ENCODE data around the gene ILDR1. TPM values are rescaled to one million over a fixed set of nuclear protein-coding genes. Genes with fewer than 3 reads are reported as not detected.

Gene ILDR1
- total and polyA plus RNA-seq, 2 of the 8 experiments (the other 6 are each of a cell fraction or from before 2014, with no cell fraction given) = 1.8 TPM

DNA sequence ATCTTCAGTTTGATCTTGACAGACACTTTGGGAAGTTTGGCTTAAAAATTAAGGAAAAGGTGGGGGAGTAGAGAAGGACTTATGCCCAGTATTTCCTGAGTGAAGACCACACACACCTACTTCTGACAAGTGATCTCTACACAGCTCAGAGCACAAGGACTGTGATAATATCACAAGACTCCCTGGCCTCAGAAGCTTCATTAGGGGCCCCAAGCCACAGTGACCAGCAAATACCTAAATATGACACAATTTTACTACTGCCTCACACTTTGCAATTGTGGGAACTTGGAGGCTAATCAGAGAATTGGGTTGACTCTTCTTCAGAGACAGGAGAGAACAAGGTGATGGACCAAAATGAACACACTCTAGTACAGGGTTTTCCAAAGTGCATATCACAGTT, 2.6 kb downstream of the ILDR1 start:
- H3K27ac ChIP-seq (ENCODE audit: low read depth, low read length) = no peak overlapping the region
- FAIRE-seq (no peak), DNase-seq (ENCODE audit: low read depth in 1 of 2, low spot score in 2 of 2) (no peak)
- no peaks in the 10 kb centered on the region; a peak in 3 of 7 replicates for H3K4me1 ChIP-seq (replicated peaks in 1 of 4; ENCODE audit: control insufficient read depth in 3 of 4, insufficient read depth in 4 of 4, low read length in 3 of 4)
- no peak overlapping the region for H4K91ac ChIP-seq (replicated peaks; ENCODE audit: insufficient read length, low read length)
- H3K23me2 ChIP-seq (ENCODE audit: low read depth, low read length) = peaks cover 3% of the 10 kb centered on the region; the same call in 1 of the 2 replicates
- no peaks in the 10 kb centered on the region for H3K79me2 ChIP-seq (ENCODE audit: control insufficient read depth in 1 of 2, insufficient read depth in 2 of 2, low read length in 2 of 2)
- H3K4me3 ChIP-seq (ENCODE audit: extremely low read depth in 1 of 4, insufficient read depth in 2 of 4, low read depth in 3 of 4, low read length in 4 of 4) = no peak overlapping the region
- TF ChIP-seq CEBPB (IDR thresholded peaks at IDR 0.05; ENCODE audit: low read depth, low read length) (no peak), CTBP2 (IDR thresholded peaks at IDR 0.05; ENCODE audit: borderline replicate concordance, insufficient read depth, insufficient read length, low read length) (no peak), NRF1 (IDR thresholded peaks at IDR 0.05; ENCODE audit: low read depth, low read length) (no peak), CREB1 (IDR thresholded peaks at IDR 0.05) (no peak)
- H3K4me2 ChIP-seq (ENCODE audit: insufficient read depth in 1 of 2, low read depth in 2 of 2, low read length in 2 of 2) = no peak overlapping the region
- H4K8ac ChIP-seq (ENCODE audit: extremely low read depth, insufficient read depth, low read length) = no peak overlapping the region
- no peak overlapping the region for H2BK20ac ChIP-seq (ENCODE audit: low read length)
- no peaks in the 10 kb centered on the region for H3K9me3 ChIP-seq (ENCODE audit: insufficient read depth in 2 of 2, low read depth in 1 of 2, low read length in 1 of 2)
- ChIA-PET POLR2A (ENCODE audit: partially characterized antibody) (interaction anchor here (0.8 to 1.1 kb wide), 2 partner anchors 12 to 15 kb away, joined by 3 to 6 read pairs; no protein-coding TSS in a partner anchor), CTCF (ENCODE audit: partially characterized antibody) (interaction anchor here (0.5 to 3.0 kb wide), 6 partner anchors 9 to 238 kb away, joined by 3 to 10 read pairs (median 3); no protein-coding TSS in a partner anchor)
- H4K20me1 ChIP-seq (replicated peaks in 1 of 2; ENCODE audit: control insufficient read depth in 1 of 2, insufficient read depth in 2 of 2, low read length in 2 of 2) = no peaks in the 10 kb centered on the region
- H3K18ac ChIP-seq (ENCODE audit: extremely low read depth, low read length) = no peak overlapping the region
- H2BK120ac ChIP-seq (replicated peaks; ENCODE audit: low read depth, low read length) = no peak overlapping the region
- no peaks in the 10 kb centered on the region for H3K36me3 ChIP-seq (ENCODE audit: control insufficient read depth in 2 of 4, insufficient read depth in 4 of 4, low read length in 3 of 4)
- H2AK5ac ChIP-seq (ENCODE audit: low read depth, low read length) = no peak overlapping the region
- no peak overlapping the region for H3K23ac ChIP-seq (ENCODE audit: insufficient read length)
- H3K4ac ChIP-seq (replicated peaks; ENCODE audit: insufficient read length, low read depth, low read length) = no peak overlapping the region
- H3K27me3 ChIP-seq (replicated peaks in 1 of 4; ENCODE audit: control insufficient read depth in 3 of 4, extremely low read depth in 1 of 4, insufficient read depth in 3 of 4, low read length in 3 of 4) = no peaks in the 10 kb centered on the region; a peak in 2 of 7 replicates
- H2BK5ac ChIP-seq (ENCODE audit: low read depth, low read length) = no peak overlapping the region
- H4K5ac ChIP-seq (ENCODE audit: insufficient read length, low read depth, low read length) = no peak overlapping the region
- H2AFZ ChIP-seq (ENCODE audit: low read length) = no peak overlapping the region
- no peak overlapping the region for H3K9ac ChIP-seq (replicated peaks in 1 of 4; ENCODE audit: extremely low read depth in 1 of 4, low read depth in 3 of 4, low read length in 3 of 4)
- H3K56ac ChIP-seq (replicated peaks; ENCODE audit: insufficient read length, low read depth, low read length) = no peak overlapping the region
- H2BK12ac ChIP-seq (ENCODE audit: low read depth, low read length) = no peak overlapping the region
- no peaks in the 10 kb centered on the region; the same call in 1 of the 2 replicates for H3K79me1 ChIP-seq (ENCODE audit: low read depth, low read length)
- H2BK15ac ChIP-seq (ENCODE audit: low read length) = no peak overlapping the region
- no peak overlapping the region for H3K14ac ChIP-seq (ENCODE audit: insufficient read length)

All from H1 (cell line).